HG03521 (cell line): ENCODE results near the gene HMCN2.
"Not testable (repeated sequence)": the region's sequence is repeated elsewhere in the genome, so short reads cannot be mapped to it uniquely, and the experiment has no call there.

Experiments used
- ATAC-seq: cut with Tn5 transposase; IDR thresholded peaks from one replicate; pipeline ENCODE4 v1.9.1; 2021; ENCODE audit warnings: mild to moderate bottlenecking, moderate library complexity; ENCODE audit not compliant: unreplicated experiment

The HMCN2 gene

DNA sequence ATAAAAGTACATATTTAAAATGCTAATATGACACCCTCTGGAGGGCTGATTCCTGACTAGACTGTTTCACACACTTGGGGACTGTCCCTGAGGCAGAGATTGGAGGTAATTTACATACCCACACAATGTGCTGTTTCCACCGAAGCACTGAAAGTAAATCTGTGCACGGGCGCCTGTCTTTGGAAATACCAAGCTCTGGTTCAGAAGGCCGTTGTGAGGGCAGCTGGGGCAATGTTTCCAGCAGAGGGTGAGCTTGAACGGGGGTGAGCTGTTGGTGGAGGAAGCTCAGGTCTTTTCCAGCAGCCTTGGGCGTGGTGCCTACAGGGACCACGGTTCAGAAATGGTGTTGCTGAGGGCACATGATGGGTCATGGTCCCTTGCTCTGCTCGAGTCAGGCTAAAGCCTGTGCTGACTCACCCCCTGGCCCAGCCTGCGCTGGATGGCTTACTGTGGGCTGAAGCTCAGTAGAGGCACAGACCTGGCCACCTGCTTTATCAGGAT is 25.8 kb upstream of the HMCN2 start:
- ATAC-seq: no peak

GRCh38 chr9:130240410-130241197 is 25.0 kb upstream of the HMCN2 start:
- no peak for ATAC-seq

DNA sequence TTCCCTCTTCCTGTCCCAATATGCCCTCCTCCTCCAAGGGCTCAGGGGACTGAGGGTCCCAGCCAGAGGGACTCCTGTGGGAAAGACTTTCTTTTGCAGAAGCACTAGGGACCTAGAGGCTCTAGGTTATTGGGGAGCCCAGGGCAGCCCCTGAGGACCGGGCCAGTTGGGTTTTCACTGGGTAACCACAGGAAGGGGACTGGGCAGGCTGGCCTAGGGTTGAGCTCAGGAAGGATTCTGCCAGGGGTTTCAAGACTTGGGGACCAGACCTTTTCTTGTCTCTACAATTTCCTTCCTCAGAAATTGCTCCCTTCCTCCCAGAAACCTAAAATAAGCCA is 24.4 kb upstream of the HMCN2 start:
- no peak for ATAC-seq

- ATAC-seq: no peak
Measured at GRCh38 chr9:130242270-130243014, 23.1 kb upstream of the HMCN2 start.

GRCh38 chr9:130243015-130243881 is 22.3 kb upstream of the HMCN2 start:
- peak; percentile 41 for ATAC-seq

DNA sequence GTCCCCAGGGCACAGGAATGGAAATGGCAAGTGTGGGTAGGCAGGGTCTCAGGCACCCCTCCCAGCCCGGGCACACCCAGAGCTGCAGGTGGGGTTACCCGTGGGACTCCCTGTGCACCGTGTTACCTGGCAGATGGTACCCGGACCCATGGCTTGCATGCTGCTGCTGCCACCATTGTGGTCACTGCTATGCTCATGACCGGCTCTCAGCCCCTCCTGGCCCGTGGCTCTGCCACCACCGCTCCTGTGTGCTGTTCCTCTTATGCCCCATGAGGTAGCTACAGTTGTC is 21.7 kb upstream of the HMCN2 start:
- no peak for ATAC-seq

DNA sequence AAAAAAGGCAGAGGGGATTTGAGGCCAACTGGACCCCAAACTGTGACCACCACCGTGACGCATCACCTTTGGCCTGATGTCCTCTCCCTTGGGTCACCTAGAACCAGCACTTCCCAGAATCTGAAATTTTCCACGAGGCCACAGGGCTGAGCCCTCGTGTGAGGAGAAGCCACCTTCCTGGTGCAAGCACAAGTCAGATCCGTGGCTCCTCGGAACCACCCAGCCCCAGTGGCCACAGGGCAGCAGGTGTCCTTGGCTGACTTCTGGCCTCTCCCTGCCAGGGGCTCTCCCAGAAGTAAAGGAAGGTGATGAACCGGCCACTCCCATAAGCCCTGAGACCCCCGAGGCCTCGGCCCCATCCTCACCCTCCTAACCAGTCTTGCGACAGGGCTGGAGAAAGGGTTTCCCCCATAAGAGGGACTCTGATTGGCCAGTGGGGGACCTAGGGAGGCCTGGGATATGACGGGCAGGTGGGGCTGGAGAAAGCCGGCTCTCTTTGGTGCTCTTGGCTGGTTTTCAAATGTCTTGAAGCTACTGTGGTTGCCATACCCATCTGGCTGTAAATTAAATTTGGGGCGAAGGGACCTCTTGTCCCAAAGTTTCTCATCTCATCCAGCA is 20.9 kb upstream of the HMCN2 start:
- no peak for ATAC-seq

DNA sequence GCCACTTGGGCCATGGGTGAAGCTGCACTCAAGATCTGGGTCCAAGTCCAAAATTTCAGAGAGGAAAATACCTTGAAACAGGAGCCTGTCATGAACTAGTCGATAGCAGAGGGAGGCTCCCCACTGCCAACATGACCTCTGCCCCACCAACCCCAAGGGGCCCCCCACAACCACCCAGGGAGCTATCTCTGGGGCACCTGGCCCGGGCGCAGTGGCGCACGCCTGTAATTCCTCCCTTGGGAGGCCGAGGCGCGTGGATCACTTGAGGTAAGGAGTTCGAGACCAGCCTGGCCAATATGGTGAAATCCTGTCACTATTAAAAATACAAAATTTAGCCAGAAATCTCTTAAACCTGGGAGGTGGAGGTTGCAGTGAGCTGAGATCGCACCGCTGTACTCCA is 20.1 kb upstream of the HMCN2 start:
- no peak for ATAC-seq

- ATAC-seq: no peak
Measured at GRCh38 chr9:130246126-130246525, 19.4 kb upstream of the HMCN2 start.

- no peak for ATAC-seq
Measured at GRCh38 chr9:130254747-130255630, 10.6 kb upstream of the HMCN2 start.

DNA sequence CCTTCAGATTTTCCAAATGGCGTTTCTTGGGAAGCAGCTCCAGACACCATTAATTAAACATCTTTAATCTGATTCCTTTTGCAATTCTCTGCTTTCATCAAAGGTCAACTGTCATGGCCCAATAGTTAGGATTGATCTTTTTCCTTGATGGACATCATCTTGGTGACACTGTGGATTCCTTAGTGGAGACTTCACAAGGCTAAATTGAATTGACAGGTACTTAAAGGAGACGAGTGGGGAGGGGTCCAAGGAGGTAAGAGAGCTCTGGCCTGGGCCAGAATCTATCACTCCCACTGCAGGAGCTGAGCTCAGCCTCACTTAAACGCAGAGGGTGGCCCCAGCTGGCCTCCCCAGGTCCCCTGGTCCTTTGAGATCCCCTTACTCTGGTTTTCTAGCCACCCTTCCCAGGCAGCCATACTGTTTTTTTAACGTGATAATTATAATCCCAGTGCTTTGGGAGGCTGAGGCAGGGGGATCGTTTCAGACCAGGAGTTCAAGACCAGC is 9.9 kb upstream of the HMCN2 start:
- no peak for ATAC-seq

DNA sequence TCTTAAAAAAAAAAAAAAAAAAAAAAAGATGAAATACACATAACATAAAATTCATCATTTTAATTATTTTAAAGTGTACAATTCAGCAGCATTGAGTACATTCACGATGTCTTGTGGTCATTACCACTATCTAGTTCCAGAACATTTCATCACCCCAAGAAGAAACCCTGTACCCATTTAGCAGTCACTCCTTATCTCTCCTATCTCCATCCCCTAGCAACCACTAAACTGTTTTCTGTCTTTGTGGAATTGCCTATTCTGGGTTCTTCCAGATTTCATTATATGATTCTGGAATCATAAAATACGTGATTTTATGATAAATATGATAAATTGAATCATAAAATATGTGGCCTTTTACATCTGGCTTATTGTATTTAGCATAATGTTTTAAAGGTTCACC is 8.9 kb upstream of the HMCN2 start:
- no peak for ATAC-seq

DNA sequence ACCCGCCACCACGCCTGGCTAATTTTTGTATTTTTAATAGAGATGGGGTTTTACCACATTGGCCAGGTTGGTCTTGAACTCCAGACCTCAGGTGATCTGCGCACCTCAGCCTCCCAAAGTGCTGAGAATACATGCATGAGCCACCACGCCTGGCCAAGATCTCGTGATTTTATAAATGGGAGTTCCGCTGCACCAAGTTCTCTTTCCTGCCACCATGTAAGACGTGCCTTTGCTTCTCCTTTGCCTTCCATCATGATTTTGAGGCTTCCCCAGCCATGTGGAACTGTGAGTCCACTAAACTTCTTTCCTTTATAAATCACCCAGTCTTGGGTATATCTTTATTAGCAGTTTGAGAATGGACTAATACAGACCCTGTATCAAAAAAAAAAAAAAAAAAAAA is 7.4 kb upstream of the HMCN2 start:
- ATAC-seq: not testable (repeated sequence)

DNA sequence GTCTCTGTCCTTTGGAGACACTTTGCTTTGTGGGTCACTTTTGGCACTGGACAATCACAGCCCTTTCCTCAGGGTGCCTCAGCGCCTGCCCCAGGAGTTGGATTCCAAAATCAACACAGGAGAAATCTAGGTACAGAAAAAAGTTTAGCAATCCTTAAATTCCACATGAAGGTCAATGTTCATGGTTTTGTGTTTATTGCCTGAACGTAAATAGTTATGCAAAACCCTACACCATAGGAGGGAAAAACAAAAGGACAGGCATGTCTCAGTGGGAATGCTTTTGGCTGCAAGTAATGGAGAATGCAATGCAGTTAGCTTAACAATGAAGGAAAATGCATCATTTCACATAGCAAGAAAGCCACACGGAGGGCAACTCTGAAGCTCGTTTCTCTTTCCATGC is 6.5 kb upstream of the HMCN2 start:
- no peak for ATAC-seq

DNA sequence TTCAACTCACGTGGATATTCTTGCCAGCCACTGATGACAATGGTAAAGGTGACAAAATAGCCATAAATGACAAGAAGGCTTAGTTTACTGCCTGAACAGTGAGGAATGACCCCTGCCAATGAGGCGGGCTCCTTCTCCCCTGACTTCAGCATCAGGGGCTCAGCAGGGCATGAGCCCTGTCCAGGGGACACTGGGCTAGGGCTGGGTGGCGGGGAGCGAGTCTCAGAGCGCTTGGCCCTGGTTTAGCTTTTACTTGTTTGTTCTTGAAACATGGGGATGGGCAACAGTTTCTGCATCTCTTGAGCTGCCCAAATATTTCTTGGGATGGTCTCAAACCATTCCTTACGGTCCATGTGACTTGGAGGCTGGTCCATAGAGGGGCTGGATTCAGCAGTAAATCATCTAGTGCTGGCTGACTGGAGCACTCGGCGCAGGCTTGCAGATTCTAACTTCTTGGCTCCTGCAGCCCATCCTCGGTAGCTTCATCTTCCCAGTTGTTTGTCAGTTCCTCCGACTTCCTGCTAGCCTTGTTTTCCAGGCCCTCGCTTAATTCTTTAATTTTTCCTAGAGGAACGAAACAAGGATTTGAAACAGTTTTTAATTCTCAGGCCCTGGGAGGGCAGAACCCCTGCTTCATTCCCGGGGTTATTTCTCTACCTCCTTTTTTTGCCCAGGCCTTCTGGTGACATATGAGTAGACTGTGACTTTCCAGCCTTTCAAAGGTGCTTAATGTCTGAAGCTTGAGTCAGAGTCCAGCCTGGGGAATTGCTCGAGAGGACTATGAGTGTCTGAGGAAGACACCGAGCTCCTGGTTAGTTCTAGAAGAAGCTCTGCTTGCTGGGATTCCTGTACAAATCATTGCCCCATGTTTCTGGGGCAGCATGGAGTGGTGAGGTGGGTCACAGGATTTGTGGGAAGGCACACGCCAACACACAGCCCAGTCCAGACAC is 4.5 kb upstream of the HMCN2 start:
- no peak for ATAC-seq

- no peak for ATAC-seq
Measured at GRCh38 chr9:130262061-130262745, 3.4 kb upstream of the HMCN2 start.

GRCh38 chr9:130262771-130263170 is 2.8 kb upstream of the HMCN2 start:
- ATAC-seq: no peak
